GM19240 (cell line): ENCODE measurements around the gene FYN.

Source experiments
- DNase-seq: peaks from one replicate; pipeline ENCODE4 v3.0.0; 2011; ENCODE audit warnings: low spot score; ENCODE audit not compliant: insufficient read length

FYN gene

DNA sequence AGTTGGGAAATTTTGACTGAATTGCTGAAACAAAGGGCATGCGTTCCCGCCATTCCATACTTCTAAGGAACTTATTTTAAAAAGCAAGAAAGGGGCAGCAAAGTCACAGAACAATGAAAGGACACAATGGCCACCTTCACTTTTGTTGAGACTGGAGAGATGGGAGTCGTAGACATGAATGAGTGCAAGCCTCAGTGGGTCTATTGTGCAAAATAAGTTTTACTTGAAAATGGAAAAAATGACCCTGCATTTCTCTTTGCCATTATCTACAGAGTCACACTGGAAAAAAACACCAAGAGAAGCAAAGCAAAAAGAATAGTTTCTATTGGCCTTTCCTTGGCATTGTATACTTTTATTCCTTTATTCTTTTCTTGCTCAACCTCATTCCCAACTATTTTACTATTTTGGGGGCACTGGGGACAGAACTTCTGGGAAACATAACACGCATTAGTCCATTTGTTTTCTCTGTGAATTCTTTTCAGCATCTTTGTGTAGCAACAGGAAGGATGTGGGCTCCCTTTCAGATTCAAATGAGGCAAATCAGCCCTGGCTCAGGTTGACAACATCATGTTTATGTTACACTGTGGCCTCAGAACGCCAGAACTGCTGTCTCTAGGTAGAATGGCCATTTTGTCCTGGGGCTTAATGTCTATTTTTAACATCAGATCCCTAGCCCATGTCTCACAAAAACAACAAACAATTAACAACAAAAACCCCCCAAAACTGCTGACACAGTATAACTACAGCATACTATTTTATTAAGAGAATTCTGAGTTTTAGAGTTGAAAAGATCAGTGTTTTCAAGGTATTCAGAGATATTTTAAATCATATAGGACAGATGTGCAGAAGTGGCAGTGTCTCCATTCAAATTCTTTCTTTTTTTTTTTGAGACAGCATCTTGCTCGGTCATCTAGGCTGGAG, 122.2 kb downstream of the FYN start:
- peak; percentile 14 for DNase-seq

DNA sequence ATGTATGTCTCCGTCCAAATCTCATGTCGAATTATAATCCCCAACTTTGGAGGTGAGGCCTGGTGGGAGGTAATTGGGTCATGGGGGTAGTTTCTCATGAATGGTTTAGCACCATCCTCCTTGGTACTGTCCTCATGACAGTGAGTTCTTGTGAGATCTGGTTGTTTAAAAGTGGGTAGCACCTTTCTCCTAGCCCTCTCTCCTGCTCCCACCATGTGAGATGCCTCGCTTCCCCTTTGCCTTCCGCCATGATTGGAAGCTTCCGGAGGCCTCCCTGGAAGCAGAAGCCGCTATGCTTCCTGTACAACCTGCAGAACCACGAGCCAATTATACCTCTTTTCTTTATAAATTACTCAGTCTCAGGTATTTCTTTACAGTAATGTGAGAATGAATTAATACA, 123.1 kb downstream of the FYN start:
- no peak for DNase-seq

DNA sequence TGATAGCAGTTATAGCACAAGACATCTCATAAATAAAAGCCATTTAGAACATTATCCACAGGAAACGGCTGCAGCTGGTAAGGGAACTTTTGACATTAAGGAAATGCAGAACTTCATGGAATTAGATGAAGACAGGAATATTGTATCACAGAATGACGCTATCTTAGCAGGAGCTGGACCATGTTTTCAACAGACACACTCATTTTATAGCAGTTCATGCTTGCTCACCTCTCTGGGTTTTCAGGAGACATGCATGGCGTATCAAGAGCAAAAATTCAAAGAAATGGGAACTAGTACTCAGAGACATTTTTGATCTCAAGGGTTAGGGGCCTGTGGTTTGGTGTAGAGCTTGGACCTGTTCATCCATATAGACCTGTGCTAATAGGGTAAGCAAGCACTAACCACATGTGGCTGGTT, 125.0 kb downstream of the FYN start:
- DNase-seq, result no peak

DNA sequence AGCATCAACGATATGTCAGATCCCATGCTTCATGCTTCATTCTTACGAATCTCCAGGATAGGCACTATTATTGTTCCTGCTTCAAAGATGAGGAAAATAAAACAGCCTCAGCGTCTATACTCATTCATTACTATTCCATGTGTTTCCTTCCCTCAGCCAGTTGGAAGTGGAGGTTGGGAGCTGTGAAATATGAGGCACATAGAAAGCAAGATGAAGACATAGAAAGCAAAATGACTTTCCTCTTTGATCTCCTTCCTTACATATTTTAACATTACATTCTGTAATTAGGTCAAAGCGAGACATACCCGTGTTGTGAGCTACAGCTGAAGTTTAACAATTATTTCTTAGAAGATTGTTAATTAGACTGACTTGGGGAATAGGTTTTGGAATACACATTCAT, 125.4 kb downstream of the FYN start:
- no peak for DNase-seq

DNA sequence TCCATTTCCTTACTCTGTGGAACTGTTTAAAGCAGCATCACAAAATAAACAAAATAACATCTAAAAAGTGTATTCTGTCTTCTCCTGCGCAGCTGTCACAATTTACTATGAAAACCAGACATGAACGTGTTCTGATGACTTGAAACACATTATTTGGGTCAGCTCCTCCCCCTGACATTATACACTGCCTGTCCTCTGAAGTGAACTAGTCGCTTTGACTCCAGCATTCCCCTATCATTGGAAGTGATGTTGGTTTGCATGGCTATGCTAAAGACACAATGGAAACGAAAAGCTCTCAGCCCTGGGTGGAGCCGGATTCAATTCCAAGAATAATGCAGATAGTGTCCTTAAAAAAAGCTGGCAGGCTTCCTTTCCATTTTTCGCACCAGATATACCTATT, 125.9 kb downstream of the FYN start:
- DNase-seq, result no peak

DNA sequence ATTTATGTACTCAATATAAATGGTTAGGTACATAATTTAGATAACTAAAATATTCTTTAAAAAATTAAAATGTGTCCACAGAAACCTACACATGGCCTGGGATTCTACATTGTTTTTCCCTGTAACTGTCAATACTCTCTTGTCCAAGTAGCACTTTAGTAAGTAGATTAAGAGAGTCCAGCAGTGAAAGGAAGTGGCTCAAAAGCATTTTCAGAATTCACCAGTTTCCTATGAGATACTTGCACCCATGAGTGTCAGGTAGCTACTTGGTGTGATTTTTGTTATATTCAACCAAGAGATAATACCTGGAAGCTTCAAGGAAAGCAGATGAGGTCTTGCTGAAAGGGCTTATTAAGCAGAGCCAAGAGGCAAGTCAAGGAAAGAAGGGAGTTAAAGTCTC, 126.3 kb downstream of the FYN start:
- DNase-seq, result no peak

DNA sequence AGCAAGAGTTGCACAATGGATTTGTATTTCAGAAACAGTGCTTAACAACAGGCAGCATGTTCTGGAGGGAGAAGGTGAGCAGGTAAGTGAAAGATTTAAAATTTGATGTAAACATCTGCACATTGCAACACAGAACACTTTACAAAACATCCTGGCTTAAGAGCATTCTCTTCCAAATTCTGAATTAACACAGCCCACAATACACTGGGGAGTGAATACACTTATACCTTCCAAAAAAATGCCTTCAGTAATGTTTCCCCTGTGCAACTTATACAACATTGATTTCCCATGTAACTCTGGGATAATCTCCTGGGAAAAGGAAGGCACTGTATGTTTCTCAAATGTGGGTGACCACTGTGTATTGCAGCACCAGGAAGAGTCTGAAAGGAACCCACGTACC, 127.6 kb downstream of the FYN start:
- DNase-seq, result no peak

DNA sequence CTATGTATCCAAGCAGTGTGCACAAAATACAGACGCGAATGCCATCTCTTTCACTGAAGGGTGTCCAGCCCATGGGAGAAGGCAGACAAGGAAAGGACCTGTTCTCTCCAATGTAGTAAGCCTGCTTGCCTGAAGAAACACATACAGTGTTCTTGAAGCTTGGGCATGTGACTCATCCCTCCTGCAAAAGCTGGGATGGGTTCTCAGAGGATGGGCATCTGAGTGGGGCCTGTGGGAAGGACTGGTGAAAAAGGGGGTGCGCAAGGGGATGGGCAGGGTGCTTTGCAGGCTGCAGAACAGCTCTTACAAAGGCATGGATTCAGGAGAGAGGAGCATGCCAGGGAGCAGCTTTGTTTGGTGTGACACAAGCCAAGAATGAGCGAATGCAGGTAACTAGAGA, 128.1 kb downstream of the FYN start:
- no peak for DNase-seq

DNA sequence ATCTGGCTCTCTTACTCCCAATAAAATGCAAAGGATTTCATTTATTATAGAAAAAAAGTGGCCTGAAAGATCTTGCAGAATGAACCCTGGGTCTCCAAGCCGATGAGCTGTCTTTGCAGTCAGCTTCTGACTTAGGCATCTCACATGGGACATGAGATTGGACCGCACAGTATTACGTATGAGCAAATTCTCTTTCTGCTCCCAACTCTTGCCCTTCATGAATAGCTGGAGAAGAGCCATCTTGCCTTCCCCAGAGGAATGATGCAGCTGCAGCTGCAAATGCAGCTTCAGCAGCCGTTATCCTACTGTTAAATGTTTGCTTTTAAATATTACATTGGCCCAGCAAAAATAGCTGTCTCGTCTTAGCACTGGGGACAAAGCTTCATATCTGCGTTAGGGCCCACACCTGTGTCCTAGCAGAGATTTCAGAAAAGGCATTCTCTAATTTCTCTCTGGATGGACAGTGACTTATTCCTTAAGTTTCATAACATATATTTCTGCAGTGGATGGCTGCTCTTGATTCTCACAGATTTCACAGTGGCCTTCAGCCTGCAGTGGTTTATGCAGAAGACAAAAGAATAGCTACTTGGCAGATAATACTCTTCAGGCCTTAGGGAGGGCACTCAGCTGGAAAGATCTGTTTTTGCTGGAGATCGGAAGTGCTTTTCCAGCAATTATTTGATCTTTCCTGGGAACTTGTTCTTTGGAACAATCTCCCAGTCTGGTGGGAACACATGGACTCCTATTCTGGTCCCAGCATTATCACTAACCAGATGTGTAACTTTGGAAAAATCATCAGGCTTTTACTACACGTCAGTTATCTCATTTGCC, 129.2 kb downstream of the FYN start:
- no peak for DNase-seq

DNA sequence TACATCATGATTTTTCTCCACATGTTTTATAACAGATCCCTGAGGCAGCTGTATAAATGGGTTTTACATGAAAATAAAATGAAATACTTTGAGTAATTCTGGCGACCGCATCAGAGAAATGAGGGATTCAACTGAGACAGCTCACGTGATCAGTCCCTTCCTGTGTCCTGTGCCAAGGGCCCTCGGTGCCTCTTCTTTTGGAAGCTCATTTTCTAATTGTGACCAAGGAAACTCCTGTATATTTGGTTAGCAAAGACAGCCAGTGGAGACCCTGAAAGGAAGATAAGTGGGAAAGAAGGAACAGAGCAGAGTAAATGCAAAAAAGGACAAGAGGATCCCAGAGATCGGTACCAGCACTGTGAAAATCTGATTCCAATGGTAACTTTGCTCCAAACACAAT, 129.9 kb downstream of the FYN start:
- no peak for DNase-seq

DNA sequence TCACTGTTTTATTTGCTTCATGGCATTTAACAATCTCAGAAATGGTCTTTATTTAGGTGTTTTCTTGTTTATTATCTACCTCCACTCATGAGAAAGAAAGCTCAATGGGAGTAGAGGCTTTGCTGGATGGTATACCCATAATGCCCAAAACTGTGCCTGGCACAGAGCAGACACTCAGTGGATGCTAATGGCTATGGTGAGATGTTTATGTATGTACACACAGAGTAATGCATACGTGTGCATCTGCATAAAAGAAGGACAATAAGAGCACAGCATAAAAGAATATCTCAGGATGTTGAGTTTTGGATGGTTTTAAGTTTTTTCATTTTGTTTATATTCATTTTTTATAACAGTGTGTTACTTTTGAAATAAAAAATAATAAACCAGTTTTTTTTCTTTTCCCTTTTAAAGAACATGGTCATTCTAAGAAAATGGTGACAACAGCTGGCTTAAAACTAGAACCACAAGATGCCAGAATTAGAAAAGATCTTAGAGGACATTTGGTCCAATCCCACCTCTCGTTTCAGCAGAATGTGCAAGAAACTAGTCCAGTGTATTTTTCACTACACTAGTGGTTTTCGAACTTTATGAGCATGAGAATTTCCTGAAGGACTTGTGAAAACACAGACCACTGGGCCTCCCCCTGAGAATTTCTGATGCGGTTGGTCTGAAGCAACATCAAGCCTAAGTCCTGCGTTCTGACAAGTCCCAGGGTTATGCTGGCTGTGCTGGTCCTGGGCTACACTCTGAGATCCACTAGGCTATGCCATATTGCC, 131.9 kb downstream of the FYN start:
- no peak for DNase-seq

DNA sequence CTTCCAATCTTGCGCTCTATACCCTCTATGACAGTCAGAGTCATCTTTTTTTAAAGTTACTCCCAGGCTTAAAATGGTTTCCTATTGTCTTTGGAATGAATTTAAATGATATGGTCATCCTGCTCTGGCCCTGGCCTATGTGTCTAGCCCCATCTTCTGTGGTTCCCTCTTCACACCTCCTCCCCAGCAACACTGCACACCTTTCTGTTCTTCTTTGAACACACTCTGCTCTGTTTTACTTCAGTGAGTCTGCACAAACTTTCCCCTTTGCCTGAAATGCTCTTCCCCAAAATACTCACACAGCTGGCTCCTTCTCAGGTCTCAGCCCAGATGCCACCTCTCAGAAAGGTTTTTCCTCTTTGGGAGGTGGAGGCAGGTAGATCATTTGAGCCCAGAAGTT, 132.7 kb downstream of the FYN start:
- no peak for DNase-seq

DNA sequence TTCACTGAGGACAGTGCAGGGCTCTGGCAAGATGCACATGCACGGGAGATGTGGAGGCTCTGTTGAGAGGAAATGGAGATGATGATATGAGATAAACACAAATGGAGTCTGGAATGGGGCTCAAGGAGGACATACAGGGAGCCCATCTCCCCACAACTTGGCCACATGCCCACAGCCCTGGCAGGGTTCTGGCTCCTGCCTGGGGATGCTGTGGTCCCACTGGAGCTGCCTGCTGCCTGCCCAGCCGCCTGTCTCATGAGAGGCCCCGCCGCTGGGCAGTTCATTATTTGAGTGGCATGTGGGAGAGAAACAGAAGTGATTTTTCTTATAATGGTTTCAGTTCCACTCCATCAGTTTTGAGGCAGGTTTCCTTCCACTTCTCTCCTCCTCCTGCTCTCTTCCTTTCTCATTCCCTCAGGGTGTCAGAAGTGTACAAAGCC, 134.0 kb downstream of the FYN start:
- DNase-seq, result no peak

DNA sequence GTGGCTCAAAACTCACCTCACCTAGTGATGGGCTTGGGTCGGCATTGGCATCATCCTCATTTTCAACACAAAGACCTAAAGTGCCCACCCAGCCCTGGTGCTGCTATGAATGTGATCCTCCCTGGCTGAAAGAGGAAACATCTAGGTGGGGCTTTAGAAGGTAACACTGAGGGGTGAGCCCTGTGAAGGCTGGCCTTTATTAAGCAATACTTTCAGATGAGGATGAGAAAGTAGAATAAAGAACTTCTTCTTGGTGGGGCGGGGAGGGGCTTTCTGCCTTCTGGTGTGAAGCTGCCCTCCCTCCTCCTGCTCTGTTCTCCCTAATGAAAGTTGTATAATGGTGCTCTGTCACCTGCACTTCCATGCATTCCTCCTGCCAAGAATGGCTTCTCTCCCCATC, 134.6 kb downstream of the FYN start:
- DNase-seq, result no peak

DNA sequence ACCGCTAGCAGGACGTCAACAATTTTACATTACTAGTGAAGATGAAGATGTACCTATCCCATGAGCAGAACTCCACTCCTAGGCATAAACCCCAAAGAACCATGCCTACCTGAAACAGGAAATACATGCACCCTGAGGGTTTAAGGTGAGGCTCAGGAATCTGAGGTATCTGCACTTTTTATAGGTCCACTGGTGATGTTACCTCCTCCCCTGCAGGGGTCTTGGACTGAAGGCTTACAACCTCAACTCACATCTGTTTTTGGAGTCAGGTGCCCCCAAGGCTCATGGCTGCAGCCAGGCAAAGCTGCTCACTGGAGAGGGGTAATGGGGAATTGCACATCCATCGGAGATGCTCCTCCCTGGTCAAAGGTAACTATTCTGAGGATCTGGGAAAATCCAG, 135.1 kb downstream of the FYN start:
- DNase-seq, result no peak

DNA sequence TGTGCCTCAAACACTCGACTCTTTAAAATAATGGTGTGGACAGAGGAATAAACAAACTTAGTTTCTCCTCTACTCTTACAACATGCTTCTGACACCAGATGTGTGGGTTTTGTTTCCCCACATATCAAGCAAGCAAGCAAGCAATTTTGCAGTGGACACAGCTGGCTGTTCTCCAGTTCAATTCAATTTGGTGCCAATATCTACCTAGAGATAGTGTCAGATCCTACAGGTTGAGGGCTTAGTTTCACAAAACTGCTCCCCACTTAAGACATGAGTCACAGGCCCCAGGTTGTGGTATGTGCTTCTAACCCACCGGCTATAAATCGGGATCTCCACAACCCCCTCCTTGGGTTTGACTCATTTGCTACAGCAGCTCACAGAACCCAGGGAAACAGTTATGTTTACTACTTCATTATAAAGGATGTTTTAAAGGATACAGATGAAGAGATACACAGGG, 136.2 kb downstream of the FYN start:
- no peak for DNase-seq

DNA sequence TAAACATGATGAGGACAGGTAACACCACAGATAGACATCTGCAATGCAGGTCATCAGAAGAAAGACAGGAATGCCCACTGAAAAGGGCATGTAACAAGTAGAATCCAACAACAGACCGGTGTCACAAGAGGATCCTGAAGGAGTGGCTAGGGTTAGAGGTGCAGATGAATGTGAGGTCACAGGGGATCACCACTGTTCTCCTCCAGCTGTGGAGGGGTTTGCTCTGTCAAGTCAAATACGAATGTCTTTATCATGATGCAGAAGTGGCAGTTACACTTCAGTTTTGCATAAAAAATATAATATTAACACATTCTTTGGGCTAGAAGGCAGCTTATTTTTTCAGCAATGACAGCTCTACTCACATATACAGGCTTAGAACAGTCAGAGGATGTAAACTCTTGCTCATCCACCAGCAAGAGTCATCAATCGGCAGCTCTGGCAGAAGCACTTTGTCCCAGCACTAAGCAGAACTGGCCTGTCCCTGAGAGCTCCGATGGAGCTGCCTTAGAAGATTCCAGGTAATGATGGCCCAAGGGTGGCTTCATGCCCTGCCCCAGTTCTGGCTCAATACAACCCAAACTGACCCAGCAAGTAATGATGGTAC, 137.1 kb downstream of the FYN start:
- no peak for DNase-seq

DNA sequence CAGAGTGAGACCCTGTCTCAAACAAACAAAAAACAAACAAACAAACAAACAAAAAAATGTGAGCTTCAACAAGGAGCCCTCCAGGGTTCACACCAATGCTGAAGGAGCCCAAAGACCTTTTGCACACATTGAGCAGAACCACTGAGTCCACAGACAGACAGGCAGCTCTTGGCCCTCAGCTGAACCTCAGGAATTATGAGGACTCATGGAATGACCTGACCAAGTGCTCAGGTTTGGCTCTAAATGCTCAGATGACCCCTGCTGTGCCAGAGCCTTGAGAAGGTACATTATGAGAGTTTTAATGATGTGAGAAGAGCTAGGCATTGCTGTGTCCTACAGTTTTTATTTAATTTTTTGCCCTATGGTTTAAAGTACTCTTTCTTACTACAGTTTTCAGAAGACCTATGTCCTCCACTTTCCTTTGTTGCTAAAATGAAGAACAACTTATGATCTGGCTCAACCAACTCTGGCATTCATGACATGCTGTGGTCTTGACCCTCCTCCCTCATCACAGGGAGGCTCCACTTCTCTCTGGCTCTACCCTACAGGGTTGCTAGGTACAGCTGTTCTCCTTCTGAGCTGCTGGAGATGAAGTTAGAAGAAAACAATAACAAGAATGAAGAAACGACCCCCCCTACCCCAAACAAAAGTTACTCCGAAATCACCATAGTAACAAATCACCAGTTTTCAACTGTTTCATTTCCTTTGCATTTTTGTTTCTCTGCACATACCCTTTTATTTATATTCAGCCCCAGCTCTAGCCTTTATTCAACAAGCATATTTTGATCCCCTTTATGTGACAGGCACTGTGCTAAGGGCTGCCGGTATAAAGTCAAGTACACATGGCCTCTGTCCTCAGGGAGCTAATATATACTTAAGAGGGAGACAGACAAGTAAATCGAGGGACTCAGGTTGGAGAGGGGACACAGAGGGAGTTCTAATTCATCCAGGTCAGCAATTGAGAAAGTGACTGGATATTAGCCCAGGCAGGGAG, 138.9 kb downstream of the FYN start:
- DNase-seq, result no peak

DNA sequence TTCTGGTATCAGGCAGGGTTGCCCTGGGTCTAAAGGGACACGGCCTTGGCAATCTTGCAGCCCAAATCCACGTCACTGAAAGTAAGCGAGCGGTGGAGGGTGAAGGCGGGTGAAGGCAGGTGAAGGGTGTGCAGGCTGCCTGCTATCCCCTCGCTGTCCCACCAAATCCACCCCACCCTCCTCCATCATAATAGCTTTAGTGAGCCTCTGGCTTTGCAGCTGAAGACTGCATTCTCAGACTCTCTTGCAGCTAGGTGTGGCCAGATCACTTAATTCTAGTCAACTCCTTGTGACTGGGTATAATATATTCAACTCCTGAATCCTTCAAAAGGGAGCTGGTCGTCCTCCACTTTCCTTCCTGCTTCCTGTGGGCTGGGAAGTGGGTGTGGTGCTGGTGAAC, 140.9 kb downstream of the FYN start:
- DNase-seq, result no peak
